HG03139 (cell line): ENCODE data around the gene NMNAT2.
A peak's percentile ranks its signal among the peaks of the same experiment; 100 is the strongest.

Experiments
- ATAC-seq: cut with Tn5 transposase; IDR thresholded peaks from one replicate; pipeline ENCODE4 v1.9.1; 2021; ENCODE audit not compliant: unreplicated experiment

The NMNAT2 gene

GRCh38 chr1:183218027-183218618 lies 200.1 kb downstream of the NMNAT2 start:
- no peak for ATAC-seq

GRCh38 chr1:183215936-183216335 lies 202.2 kb downstream of the NMNAT2 start:
- ATAC-seq = no peak

- ATAC-seq = no peak
Measured at GRCh38 chr1:183215076-183215720, 203.0 kb downstream of the NMNAT2 start.

- no peak for ATAC-seq
Measured at GRCh38 chr1:183214021-183214970, 203.9 kb downstream of the NMNAT2 start.

GRCh38 chr1:183212870-183213269 lies 205.3 kb downstream of the NMNAT2 start:
- ATAC-seq = no peak

- no peak for ATAC-seq
Measured at GRCh38 chr1:183210681-183211080, 207.5 kb downstream of the NMNAT2 start.

- peak; percentile 54 for ATAC-seq
Measured at GRCh38 chr1:183209533-183210158, 208.5 kb downstream of the NMNAT2 start.

- no peak for ATAC-seq
Measured at GRCh38 chr1:183206538-183207122, 211.6 kb downstream of the NMNAT2 start.

GRCh38 chr1:183205196-183205781 lies 212.9 kb downstream of the NMNAT2 start:
- no peak for ATAC-seq

- no peak for ATAC-seq
Measured at GRCh38 chr1:183203094-183203493, 215.1 kb downstream of the NMNAT2 start.

GRCh38 chr1:183200451-183200850 lies 217.7 kb downstream of the NMNAT2 start:
- no peak for ATAC-seq

- no peak for ATAC-seq
Measured at GRCh38 chr1:183199304-183199703, 218.9 kb downstream of the NMNAT2 start.

- ATAC-seq = no peak
Measured at GRCh38 chr1:183198463-183198862, 219.7 kb downstream of the NMNAT2 start.
